ENCODE measurements around the gene GRPR.
"Not testable (repeated sequence)": the region's sequence is repeated elsewhere in the genome, so short reads cannot be mapped to it uniquely, and the experiment has no call there.

GRPR gene

GRCh38 chrX:16172391-16172790 is 49.0 kb downstream of the GRPR start:
- Histone ChIP-seq H2AFZ (no peak overlapping the region), H3K9me3 (ENCODE audit: control insufficient read depth, low read length) (no peaks in the 10 kb centered on the region), H3K79me2 (no peaks in the 10 kb centered on the region), H3K27me3 (ENCODE audit: control insufficient read depth, insufficient read depth, low read length) (no peaks in the 10 kb centered on the region), H3K4me2 (ENCODE audit: low read length) (no peak overlapping the region), H3K9ac (no peak overlapping the region), H3K4me1 (no peaks in the 10 kb centered on the region), H3K27ac (no peak overlapping the region), H3K4me3 (ENCODE audit: low read depth, low read length) (no peak overlapping the region), H3K36me3 (ENCODE audit: control insufficient read depth, insufficient read depth, low read length) (no peaks in the 10 kb centered on the region)
- no peak for TF ChIP-seq CTCF (IDR thresholded peaks at IDR 0.05)

- H3K4me1 ChIP-seq: no peaks in the 10 kb centered on the region
- no peak overlapping the region for H3K4me2 ChIP-seq (ENCODE audit: low read length)
- no peak overlapping the region for H2AFZ ChIP-seq
- no peak overlapping the region for H3K9ac ChIP-seq
- H3K27ac ChIP-seq: no peak overlapping the region
- H3K36me3 ChIP-seq (ENCODE audit: control insufficient read depth, insufficient read depth, low read length): no peaks in the 10 kb centered on the region
- H3K79me2 ChIP-seq: no peaks in the 10 kb centered on the region
- no peak overlapping the region for H3K4me3 ChIP-seq (ENCODE audit: low read depth, low read length)
- no peaks in the 10 kb centered on the region for H3K27me3 ChIP-seq (ENCODE audit: control insufficient read depth, insufficient read depth, low read length)
- H3K9me3 ChIP-seq (ENCODE audit: control insufficient read depth, low read length): no peaks in the 10 kb centered on the region
- no peak for TF ChIP-seq CTCF (IDR thresholded peaks at IDR 0.05)
Measured at GRCh38 chrX:16175329-16176061, 52.1 kb downstream of the GRPR start.

- Histone ChIP-seq H3K9me3 (ENCODE audit: control insufficient read depth, low read length) (no peaks in the 10 kb centered on the region), H3K36me3 (ENCODE audit: control insufficient read depth, insufficient read depth, low read length) (no peaks in the 10 kb centered on the region), H3K27me3 (ENCODE audit: control insufficient read depth, insufficient read depth, low read length) (no peaks in the 10 kb centered on the region), H3K4me3 (ENCODE audit: low read depth, low read length) (no peak overlapping the region), H3K79me2 (no peaks in the 10 kb centered on the region), H3K4me2 (ENCODE audit: low read length) (no peak overlapping the region), H2AFZ (no peak overlapping the region), H3K27ac (no peak overlapping the region), H3K4me1 (no peaks in the 10 kb centered on the region), H3K9ac (no peak overlapping the region)
- no peak for TF ChIP-seq CTCF (IDR thresholded peaks at IDR 0.05)
Measured at GRCh38 chrX:16177260-16177659, 53.9 kb downstream of the GRPR start.

GRCh38 chrX:16183843-16184242 is 60.5 kb downstream of the GRPR start:
- H3K27ac ChIP-seq; H3K79me2 ChIP-seq; H3K4me1 ChIP-seq; H3K9ac ChIP-seq; H3K27me3 ChIP-seq (ENCODE audit: control insufficient read depth, insufficient read depth, low read length); H3K4me3 ChIP-seq (ENCODE audit: low read depth, low read length); H3K4me2 ChIP-seq (ENCODE audit: low read length); H2AFZ ChIP-seq; H3K9me3 ChIP-seq (ENCODE audit: control insufficient read depth, low read length); H3K36me3 ChIP-seq (ENCODE audit: control insufficient read depth, insufficient read depth, low read length): not testable (repeated sequence)

- Histone ChIP-seq H3K4me1 (no peaks in the 10 kb centered on the region), H3K27ac (no peak overlapping the region), H3K4me2 (ENCODE audit: low read length) (no peak overlapping the region), H3K9me3 (ENCODE audit: control insufficient read depth, low read length) (no peaks in the 10 kb centered on the region), H3K27me3 (ENCODE audit: control insufficient read depth, insufficient read depth, low read length) (no peaks in the 10 kb centered on the region), H2AFZ (no peak overlapping the region), H3K36me3 (ENCODE audit: control insufficient read depth, insufficient read depth, low read length) (no peaks in the 10 kb centered on the region), H3K9ac (no peak overlapping the region), H3K79me2 (no peaks in the 10 kb centered on the region), H3K4me3 (ENCODE audit: low read depth, low read length) (no peak overlapping the region)
- TF ChIP-seq CTCF (IDR thresholded peaks at IDR 0.05): no peak
Measured at GRCh38 chrX:16185725-16186136, 62.4 kb downstream of the GRPR start.

Measured in parathyroid adenoma (tissue), 2 donors.